HepG2 (cell line): ENCODE measurements around the gene COLGALT1. TPM values are rescaled to one million over a fixed set of nuclear protein-coding genes. Genes with fewer than 3 reads are reported as not detected.

Source experiments
- ATAC-seq: fragments of 200-7000 bp; cut with Tn5 transposase; 3 replicates; pipeline ENCODE4 v1.9.1; 2020; ENCODE audit warnings: mild to moderate bottlenecking, moderate library complexity
- BruUV-seq: library from RNA; stranded (reverse); fragments of 400-500 nt; replicated peaks from 2 replicates; lab custom pipeline; 2021; lab: Mats Ljungman, UMichigan
- CTCF ChIA-PET: fragments of 300-600 bp; formaldehyde crosslinking; extraction: SDS; loops from one replicate; lab custom pipeline; 2021; ENCODE audit warnings: low total read pairs, inconsistent platforms, low intra/inter-chr PET ratio; lab: Yijun Ruan, JAX
- POLR2A ChIA-PET: fragments of 350-600 bp; sonication (Branson Sonifier 250); formaldehyde crosslinking; loops from one replicate; lab custom pipeline; 2020; ENCODE audit warnings: antibody characterized with exemption, inconsistent platforms; lab: Yijun Ruan, JAX
- DNase-seq: peaks from one replicate; pipeline ENCODE4 v3.0.0-alpha.2; 2015; ENCODE audit warnings: low spot score
- FAIRE-seq: peaks from 3 replicates; lab custom pipeline; 2011; peaks lifted over from hg19 to GRCh38; lab: Jason Lieb, UNC
- H2AFZ ChIP-seq: one replicate; pipeline ENCODE4 v1.6.1; 2011; ENCODE audit warnings: low read length, inconsistent platforms
- H3K27ac ChIP-seq: fragments of 300-600 bp; 3 replicates; pipeline ENCODE4 v1.8.0; 2011; ENCODE audit warnings: mixed run types, mild to moderate bottlenecking, mixed read lengths, low read length, inconsistent platforms; ENCODE audit not compliant: insufficient read depth; ENCODE audit errors: extremely low read length
- H3K27me3 ChIP-seq, 2 experiments: fragments of 200-600 bp in 1 of 2; 2 replicates in 1 of 2; 3 replicates in 1 of 2; pipeline versions ENCODE4 v1.6.0 to v1.8.0; 2011; ENCODE audit warnings: low read length in 2 of 2, mild to moderate bottlenecking in 2 of 2, moderate library complexity in 2 of 2, inconsistent platforms in 1 of 2; ENCODE audit not compliant: insufficient read depth in 2 of 2, control insufficient read depth in 1 of 2
- H3K36me3 ChIP-seq, 2 experiments: fragments of 200-600 bp in 1 of 2; replicated peaks in 1 of 2; 2 replicates in 1 of 2; 3 replicates in 1 of 2; pipeline versions ENCODE4 v1.5.1 to v1.8.0; 2011; ENCODE audit warnings: low read length in 2 of 2, inconsistent platforms in 1 of 2; ENCODE audit not compliant: insufficient read depth in 2 of 2, control insufficient read depth in 1 of 2
- H3K4me1 ChIP-seq: 2 replicates; pipeline ENCODE4 v1.5.1; 2012; ENCODE audit warnings: low read length, inconsistent platforms; ENCODE audit not compliant: insufficient read depth
- H3K4me2 ChIP-seq: 2 replicates; pipeline ENCODE4 v1.6.0; 2011; ENCODE audit warnings: low read depth, low read length, inconsistent platforms
- H3K4me3 ChIP-seq, 3 experiments: fragments of 200-600 bp in 1 of 3; sonication (generic), shearing (Covaris generic) in 1 of 3; replicated peaks in 1 of 3; 2 replicates each; pipeline ENCODE4 v1.5.1; 2011 to 2016; ENCODE audit warnings: low read length in 3 of 3, inconsistent platforms in 2 of 3, low read depth in 2 of 3, mild to moderate bottlenecking in 2 of 3, control low read depth in 1 of 3, mixed read lengths in 1 of 3; ENCODE audit not compliant: insufficient read depth in 1 of 3
- H3K79me2 ChIP-seq: one replicate; pipeline ENCODE4 v1.6.1; 2011; ENCODE audit warnings: low read length, inconsistent platforms; ENCODE audit not compliant: insufficient read depth
- H3K9ac ChIP-seq: 2 replicates; pipeline ENCODE4 v1.6.0; 2011; ENCODE audit warnings: mild to moderate bottlenecking, low read depth, low read length, inconsistent platforms; ENCODE audit not compliant: insufficient read depth
- H3K9me3 ChIP-seq: 2 replicates; pipeline ENCODE4 v1.5.1; 2012; ENCODE audit warnings: mild to moderate bottlenecking, low read length
- H4K20me1 ChIP-seq: 2 replicates; pipeline ENCODE4 v1.6.0; 2011; ENCODE audit warnings: inconsistent platforms, mild to moderate bottlenecking, low read length, moderate library complexity; ENCODE audit not compliant: insufficient read depth
- BRCA1 ChIP-seq: sonication (generic); formaldehyde crosslinking; IDR thresholded peaks from 2 replicates; pipeline ENCODE4 v1.4.0; 2020; ENCODE audit warnings: missing genetic modification reagents
- E2F5 ChIP-seq: sonication (generic); formaldehyde crosslinking; conservative IDR thresholded peaks from 2 replicates; pipeline ENCODE4 v1.4.0; 2020; ENCODE audit warnings: missing genetic modification reagents
- FOXC1 ChIP-seq: sonication (generic); formaldehyde crosslinking; IDR thresholded peaks from 2 replicates; pipeline ENCODE4 v1.8.0; 2022; ENCODE audit warnings: mild to moderate bottlenecking, missing genetic modification reagents, borderline replicate concordance
- FOXP1 ChIP-seq, 2 experiments: fragments of 450-650 bp in 1 of 2; IDR thresholded peaks; 2 replicates each; pipeline ENCODE4 v1.6.1; 2017 to 2018; ENCODE audit warnings: antibody characterized with exemption in 1 of 2
- NRL ChIP-seq: sonication (generic); formaldehyde crosslinking; IDR thresholded peaks from 2 replicates; pipeline ENCODE4 v1.5.0; 2020; ENCODE audit warnings: missing genetic modification reagents, mild to moderate bottlenecking, moderate library complexity, borderline replicate concordance
- RXRB ChIP-seq: IDR thresholded peaks from 2 replicates; pipeline ENCODE4 v1.6.1; 2016; ENCODE audit warnings: borderline replicate concordance, missing genetic modification reagents, missing compliant biosample characterization
- SP4 ChIP-seq: sonication (generic); formaldehyde crosslinking; IDR thresholded peaks from 2 replicates; pipeline ENCODE4 v1.8.1; 2023; ENCODE audit warnings: mild to moderate bottlenecking, missing genetic modification reagents
- SUZ12 ChIP-seq: fragments of 150-350 bp; IDR thresholded peaks from 2 replicates; pipeline ENCODE4 v1.6.1; 2014; ENCODE audit warnings: low read depth, low read length
- ZNF382 ChIP-seq: sonication (generic); formaldehyde crosslinking; IDR thresholded peaks from 2 replicates; pipeline ENCODE4 v1.5.0; 2020; ENCODE audit warnings: missing genetic modification reagents, mild to moderate bottlenecking, borderline replicate concordance
- WGBS: methylation state at CpG from one replicate; pipeline ENCODE4 v1.1.6; 2017; ENCODE audit warnings: low lambda C conversion rate; 5-methylcytosine and 5-hydroxymethylcytosine counted together
- in situ Hi-C: cut with HindIII; loops from 2 replicates; pipeline ENCODE4 v1.10.0; 2017; ENCODE audit warnings: low pct_unique_long_range_greater_than_20kb; ENCODE audit not compliant: extremely low pct_ligation_motif_present
- intact Hi-C: fragments of 100-400 bp; cut with micrococcal nuclease; formaldehyde crosslinking; loops from one replicate; pipeline ENCODE4 v1.10.0; 2022; ENCODE audit not compliant: unreplicated experiment
- polyA plus RNA-seq, 8 experiments: library from polyadenylated mRNA; depleted of rRNA in 3 of 8; stranded (reverse) in 7 of 8; unstranded in 1 of 8; fragments of >200 nt; fragmentation: Illumina TruSeq in 4 of 8; extraction: Trizol in 4 of 8; gene quantifications; 2 replicates each; pipeline versions ENCODE4 v1.2.1 to v1.2.3, GENCODE V29; 2011 to 2016; ENCODE audit warnings: low read depth in 4 of 8, missing spikeins in 1 of 8, mixed read lengths in 1 of 8; ENCODE audit not compliant: insufficient read depth in 1 of 8
- total RNA-seq, 5 experiments: library from RNA; depleted of rRNA; stranded (reverse); fragments of >200 nt; fragmentation: Illumina TruSeq; extraction: Trizol; gene quantifications; 2 replicates each; pipeline ENCODE4 v1.2.3, GENCODE V29; 2016; ENCODE audit warnings: low read depth in 1 of 5
- TF ChIP-seq, protein P1 (sequence below): sonication (generic); formaldehyde crosslinking; IDR thresholded peaks from 2 replicates; pipeline ENCODE4 v1.5.1; 2020; ENCODE audit warnings: mild to moderate bottlenecking, missing genetic modification reagents, borderline replicate concordance
- TF ChIP-seq, protein P2 (sequence below): sonication (generic); formaldehyde crosslinking; IDR thresholded peaks from 2 replicates; pipeline ENCODE4 v1.4.0; 2020; ENCODE audit warnings: mild to moderate bottlenecking, low read depth, missing genetic modification reagents
- TF ChIP-seq, protein P3 (sequence below): sonication (generic); formaldehyde crosslinking; IDR thresholded peaks from 2 replicates; pipeline ENCODE4 v1.4.0; 2020; ENCODE audit warnings: missing genetic modification reagents, borderline replicate concordance

Gene COLGALT1
- total and polyA plus RNA-seq, 2 of the 13 experiments (the other 11 are each of a cell fraction or from before 2014, with no cell fraction given): 58.0 to 211 TPM

DNA sequence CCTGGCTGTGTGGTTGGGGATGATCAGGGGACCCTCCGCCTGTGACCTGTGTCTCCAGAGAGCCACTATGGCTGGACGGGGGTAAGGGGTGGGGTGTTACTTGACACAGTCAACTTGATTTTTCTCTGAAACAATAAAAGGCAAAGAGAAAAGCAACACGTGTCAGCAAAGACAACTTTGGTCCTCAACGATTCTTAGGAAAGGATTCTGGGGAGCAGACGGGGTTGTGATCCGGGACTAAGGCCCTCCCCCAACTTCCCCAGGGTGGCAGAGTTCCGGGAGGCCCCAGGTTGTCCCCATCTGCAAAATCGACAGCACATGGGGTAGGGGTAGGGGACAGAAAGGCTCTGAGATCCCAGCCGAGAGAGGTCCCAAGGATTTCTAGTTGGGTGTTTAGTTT lies 46.2 kb downstream of the COLGALT1 start:
- WGBS: 0% methylated on average over 9 of the region's 9 CpGs
- H3K79me2 ChIP-seq: no peaks in the 10 kb centered on the region
- TF ChIP-seq, protein P1, sequence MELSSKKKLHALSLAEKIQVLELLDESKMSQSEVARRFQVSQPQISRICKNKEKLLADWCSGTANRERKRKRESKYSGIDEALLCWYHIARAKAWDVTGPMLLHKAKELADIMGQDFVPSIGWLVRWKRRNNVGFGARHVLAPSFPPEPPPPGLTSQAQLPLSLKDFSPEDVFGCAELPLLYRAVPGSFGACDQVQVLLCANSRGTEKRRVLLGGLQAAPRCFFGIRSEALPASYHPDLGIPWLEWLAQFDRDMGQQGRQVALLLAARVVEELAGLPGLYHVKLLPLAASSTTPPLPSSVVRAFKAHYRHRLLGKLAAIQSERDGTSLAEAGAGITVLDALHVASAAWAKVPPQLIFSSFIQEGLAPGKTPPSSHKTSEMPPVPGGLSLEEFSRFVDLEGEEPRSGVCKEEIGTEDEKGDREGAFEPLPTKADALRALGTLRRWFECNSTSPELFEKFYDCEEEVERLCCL (CRISPR knock-in tag): no peak
- no peak for TF ChIP-seq NRL (CRISPR knock-in tag)
- no peak for TF ChIP-seq RXRB (CRISPR knock-in tag)
- TF ChIP-seq, protein P2, sequence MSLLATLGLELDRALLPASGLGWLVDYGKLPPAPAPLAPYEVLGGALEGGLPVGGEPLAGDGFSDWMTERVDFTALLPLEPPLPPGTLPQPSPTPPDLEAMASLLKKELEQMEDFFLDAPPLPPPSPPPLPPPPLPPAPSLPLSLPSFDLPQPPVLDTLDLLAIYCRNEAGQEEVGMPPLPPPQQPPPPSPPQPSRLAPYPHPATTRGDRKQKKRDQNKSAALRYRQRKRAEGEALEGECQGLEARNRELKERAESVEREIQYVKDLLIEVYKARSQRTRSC: no peak
- TF ChIP-seq FOXP1 (IDR thresholded peaks at IDR 0.05): no peak
- no peak for TF ChIP-seq FOXP1 (CRISPR knock-in tag; IDR thresholded peaks at IDR 0.05)
- TF ChIP-seq BRCA1 (CRISPR knock-in tag): no peak
- TF ChIP-seq E2F5 (CRISPR knock-in tag): no peak
- no peak for TF ChIP-seq FOXC1 (CRISPR knock-in tag)
- TF ChIP-seq, protein P3, sequence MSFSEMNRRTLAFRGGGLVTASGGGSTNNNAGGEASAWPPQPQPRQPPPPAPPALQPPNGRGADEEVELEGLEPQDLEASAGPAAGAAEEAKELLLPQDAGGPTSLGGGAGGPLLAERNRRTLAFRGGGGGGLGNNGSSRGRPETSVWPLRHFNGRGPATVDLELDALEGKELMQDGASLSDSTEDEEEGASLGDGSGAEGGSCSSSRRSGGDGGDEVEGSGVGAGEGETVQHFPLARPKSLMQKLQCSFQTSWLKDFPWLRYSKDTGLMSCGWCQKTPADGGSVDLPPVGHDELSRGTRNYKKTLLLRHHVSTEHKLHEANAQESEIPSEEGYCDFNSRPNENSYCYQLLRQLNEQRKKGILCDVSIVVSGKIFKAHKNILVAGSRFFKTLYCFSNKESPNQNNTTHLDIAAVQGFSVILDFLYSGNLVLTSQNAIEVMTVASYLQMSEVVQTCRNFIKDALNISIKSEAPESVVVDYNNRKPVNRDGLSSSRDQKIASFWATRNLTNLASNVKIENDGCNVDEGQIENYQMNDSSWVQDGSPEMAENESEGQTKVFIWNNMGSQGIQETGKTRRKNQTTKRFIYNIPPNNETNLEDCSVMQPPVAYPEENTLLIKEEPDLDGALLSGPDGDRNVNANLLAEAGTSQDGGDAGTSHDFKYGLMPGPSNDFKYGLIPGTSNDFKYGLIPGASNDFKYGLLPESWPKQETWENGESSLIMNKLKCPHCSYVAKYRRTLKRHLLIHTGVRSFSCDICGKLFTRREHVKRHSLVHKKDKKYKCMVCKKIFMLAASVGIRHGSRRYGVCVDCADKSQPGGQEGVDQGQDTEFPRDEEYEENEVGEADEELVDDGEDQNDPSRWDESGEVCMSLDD (CRISPR knock-in tag): no peak
- no peak for TF ChIP-seq SUZ12
- TF ChIP-seq ZNF382 (CRISPR knock-in tag): no peak
- no peak for TF ChIP-seq SP4
- TF ChIP-seq, all 625 proteins: peak for 0
- ATAC-seq: no peak
- no peak for FAIRE-seq
- no TSS peak for BruUV-seq
- DNase-seq: no peak
- Histone ChIP-seq H3K9me3 (no peaks in the 10 kb centered on the region), H3K9ac (no peak overlapping the region), H3K4me2 (peak overlapping the region; percentile 2; the same call in 1 of the 2 replicates), H2AFZ (no peak overlapping the region), H3K36me3 (no peaks in the 10 kb centered on the region), H3K4me1 (peaks cover 38% of the 10 kb centered on the region), H4K20me1 (no peaks in the 10 kb centered on the region), H3K27me3 (peaks cover 3 to 44% of the 10 kb centered on the region in 2 experiments; a peak in 3 of 5 replicates), H3K27ac (no peak overlapping the region), H3K4me3 (no peak overlapping the region; a peak in 1 of 6 replicates)
- CTCF ChIA-PET: no interaction called here
- intact Hi-C loops: no loop called here
- POLR2A ChIA-PET: no interaction called here
- in situ Hi-C loops: no loop called here
